ENCODE results near the gene SLC13A1.

DNA sequence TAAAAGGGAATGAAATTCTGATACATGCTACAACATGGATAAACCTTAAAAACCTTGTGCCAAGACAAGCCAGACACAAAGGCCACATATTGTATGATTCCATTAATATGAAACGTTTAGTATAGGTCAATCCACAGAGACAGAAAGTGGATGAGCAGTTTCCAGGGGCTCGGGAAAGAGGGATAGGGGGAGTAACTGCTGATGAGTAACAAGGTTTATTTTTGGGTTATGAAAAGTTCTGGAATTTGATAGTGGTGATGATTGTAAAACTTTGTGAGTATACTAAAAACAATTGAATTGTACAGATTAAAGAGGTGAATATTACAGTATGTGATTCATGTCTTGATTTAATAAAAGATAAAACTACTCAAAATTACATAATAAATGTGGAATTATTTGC is 19.1 kb upstream of the SLC13A1 start:
- TF ChIP-seq EP300 (IDR thresholded peaks at IDR 0.05), result no peak
- TF ChIP-seq, protein P1, sequence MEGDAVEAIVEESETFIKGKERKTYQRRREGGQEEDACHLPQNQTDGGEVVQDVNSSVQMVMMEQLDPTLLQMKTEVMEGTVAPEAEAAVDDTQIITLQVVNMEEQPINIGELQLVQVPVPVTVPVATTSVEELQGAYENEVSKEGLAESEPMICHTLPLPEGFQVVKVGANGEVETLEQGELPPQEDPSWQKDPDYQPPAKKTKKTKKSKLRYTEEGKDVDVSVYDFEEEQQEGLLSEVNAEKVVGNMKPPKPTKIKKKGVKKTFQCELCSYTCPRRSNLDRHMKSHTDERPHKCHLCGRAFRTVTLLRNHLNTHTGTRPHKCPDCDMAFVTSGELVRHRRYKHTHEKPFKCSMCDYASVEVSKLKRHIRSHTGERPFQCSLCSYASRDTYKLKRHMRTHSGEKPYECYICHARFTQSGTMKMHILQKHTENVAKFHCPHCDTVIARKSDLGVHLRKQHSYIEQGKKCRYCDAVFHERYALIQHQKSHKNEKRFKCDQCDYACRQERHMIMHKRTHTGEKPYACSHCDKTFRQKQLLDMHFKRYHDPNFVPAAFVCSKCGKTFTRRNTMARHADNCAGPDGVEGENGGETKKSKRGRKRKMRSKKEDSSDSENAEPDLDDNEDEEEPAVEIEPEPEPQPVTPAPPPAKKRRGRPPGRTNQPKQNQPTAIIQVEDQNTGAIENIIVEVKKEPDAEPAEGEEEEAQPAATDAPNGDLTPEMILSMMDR (IDR thresholded peaks at IDR 0.05), result no peak
- TF ChIP-seq POLR2A (IDR thresholded peaks at IDR 0.05), result no peak
